KOPT-K1 (cell line): Measurements from ENCODE around the gene CRYL1.

Source experiments
- H3K27ac ChIP-seq: fragments of 200-600 bp; sonication (generic); 2 replicates; pipeline ENCODE4 v1.5.1; 2016; ENCODE audit warnings: antibody characterized with exemption, mild to moderate bottlenecking, low read depth, low read length; ENCODE audit not compliant: poor library complexity, severe bottlenecking
- H3K36me3 ChIP-seq: fragments of 200-600 bp; sonication (generic); 2 replicates; pipeline ENCODE4 v1.5.1; 2017; ENCODE audit warnings: antibody characterized with exemption, mild to moderate bottlenecking, low read length, moderate library complexity; ENCODE audit not compliant: insufficient read depth
- H3K9me3 ChIP-seq: fragments of 200-600 bp; sonication (generic); 2 replicates; pipeline ENCODE4 v1.5.1; 2017; ENCODE audit warnings: antibody characterized with exemption, low read length, mild to moderate bottlenecking; ENCODE audit not compliant: insufficient read depth, poor library complexity, severe bottlenecking

Gene CRYL1

DNA sequence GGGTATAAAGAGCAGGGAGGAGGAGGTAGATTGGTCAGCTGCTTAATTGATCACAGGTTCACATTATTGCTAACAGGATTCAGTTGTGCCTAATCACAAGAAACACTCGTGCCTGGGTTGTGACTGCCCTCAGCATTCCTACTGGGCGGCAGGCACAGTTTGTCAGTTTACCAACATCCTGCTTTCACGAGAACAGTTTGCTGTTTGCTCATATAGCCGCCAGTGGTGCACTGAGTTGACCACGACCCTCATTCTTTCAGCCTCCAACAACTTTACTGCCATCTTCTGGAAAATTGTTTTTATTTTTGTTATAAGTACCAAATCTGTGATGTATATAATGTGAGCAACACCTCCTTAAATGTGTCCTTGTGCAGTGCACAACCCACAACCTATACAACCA lies 25.1 kb upstream of the CRYL1 start:
- no peaks in the 10 kb centered on the region for H3K36me3 ChIP-seq
- no peaks in the 10 kb centered on the region for H3K9me3 ChIP-seq
- H3K27ac ChIP-seq: no peak overlapping the region

DNA sequence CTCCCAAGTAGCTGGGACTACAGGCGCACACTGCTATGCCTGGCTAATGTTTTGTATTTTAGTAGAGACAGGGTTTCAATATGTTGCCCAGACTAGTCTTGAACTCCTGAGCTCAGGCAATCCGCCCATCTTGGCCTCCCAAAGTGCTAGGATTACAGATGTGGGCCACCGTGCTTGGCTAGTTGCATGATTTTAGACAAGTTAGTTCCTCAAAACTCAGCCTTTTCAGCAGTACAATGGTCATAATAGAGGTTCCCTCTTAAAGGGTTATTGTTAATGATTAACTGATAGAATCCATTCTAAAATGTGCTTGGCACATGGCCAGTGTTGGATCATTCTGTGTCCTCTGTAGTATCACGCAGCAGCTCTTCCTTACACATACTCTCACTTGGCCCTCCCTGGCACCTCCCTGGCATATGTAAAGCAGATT lies 21.8 kb upstream of the CRYL1 start:
- Histone ChIP-seq H3K27ac (no peak overlapping the region), H3K36me3 (no peaks in the 10 kb centered on the region), H3K9me3 (no peaks in the 10 kb centered on the region)

DNA sequence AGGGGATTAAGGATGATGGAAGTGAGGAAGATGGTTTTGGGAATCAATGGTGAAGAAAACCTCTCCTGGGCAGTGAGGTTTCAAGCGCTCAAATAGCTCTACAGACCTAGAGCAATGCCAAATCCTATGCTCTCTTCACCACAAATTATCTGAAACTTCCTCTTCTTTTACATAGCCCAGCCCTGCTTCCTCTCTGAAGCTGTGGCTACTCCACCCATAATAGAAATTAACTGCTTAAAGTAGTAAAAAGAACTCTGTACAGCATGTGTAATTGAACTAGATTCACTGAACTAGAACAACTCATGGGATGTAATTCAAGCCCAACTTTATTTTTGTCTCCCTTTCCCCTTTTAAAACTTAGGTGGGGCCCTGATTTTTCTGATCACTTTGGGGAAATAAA lies 20.9 kb upstream of the CRYL1 start:
- Histone ChIP-seq H3K27ac (no peak overlapping the region), H3K9me3 (no peaks in the 10 kb centered on the region), H3K36me3 (no peaks in the 10 kb centered on the region)

DNA sequence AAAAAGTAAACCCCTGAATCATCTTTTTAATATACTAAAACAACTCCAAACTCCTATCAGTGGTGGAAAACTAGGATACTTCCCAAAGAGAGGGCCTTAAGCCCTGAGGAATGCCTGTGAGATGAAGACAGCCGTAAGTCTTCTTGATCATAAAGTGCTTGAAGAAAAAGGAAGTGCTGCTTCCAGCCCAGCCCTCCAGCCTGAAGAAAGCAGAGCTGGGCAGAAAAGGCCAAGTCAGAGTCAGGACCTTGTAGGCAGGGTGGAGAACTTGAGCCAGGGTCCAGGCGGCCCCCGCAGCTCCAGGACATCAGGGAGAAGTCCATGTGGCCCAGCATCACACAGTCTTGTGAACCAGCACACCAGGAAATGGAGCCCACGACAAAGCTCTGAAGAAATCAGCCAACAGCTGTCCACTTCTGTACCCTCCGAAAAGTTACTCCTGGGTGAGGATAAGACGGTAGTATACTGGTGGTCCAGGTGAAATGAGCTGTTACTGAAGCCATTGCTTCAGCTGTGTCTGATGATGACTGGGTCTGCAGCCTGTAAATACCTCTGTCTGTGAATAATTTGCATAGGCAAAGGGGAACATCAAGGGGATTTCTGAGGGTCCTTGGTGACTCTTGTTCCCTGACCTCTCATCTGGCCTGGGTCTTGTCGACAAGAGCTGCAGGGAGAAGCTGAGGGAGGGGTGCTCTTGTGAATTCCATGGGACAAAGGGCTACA lies 18.7 kb upstream of the CRYL1 start:
- H3K36me3 ChIP-seq: no peaks in the 10 kb centered on the region
- H3K9me3 ChIP-seq: no peaks in the 10 kb centered on the region
- no peak overlapping the region for H3K27ac ChIP-seq

DNA sequence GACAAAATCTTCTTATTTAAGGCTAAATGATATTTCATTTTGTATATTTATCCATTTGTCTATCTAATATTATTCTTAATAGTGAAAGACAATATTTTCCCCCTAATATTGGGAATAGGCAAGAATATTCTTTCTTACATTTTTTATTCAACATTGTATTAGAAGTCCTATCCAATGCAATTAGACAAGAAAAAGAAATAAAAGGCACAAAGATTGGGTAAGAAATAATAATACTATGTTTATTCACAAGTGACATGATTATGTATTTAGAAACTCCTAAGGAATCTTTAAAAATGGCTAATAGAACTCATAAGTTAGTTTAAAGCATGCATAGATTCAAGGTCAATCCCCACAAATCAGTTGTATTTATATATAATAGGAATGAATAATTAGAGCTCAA lies 11.3 kb upstream of the CRYL1 start:
- H3K27ac ChIP-seq: no peak overlapping the region
- H3K9me3 ChIP-seq: peaks cover 20% of the 10 kb centered on the region
- no peaks in the 10 kb centered on the region for H3K36me3 ChIP-seq

DNA sequence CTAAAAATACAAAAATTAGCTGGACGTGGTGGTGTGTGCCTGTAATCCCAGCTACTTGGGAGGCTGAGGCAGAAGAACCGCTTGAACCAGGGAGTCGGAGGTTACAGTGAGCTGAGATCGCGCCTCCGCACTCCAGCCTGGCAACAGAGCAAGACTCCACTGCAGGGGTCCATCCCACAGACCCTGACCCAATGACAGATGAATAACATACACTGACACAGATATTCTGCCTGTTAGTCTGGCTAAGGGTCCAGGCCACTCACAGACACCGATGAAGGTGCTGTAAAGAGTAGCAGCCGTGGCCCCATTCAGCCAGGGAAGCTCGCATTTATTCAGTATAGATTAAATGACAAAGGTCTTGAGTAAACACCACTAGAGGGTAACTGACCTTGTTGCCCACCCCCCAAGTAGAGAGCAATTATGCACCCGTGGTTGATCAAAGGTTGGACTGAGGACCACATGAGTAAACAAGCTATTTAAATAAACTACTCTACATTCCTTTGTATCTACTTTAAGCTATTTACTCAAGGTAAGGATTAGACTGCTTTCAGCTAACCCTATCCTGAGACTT lies 8.5 kb upstream of the CRYL1 start:
- no peak overlapping the region for H3K27ac ChIP-seq
- peaks cover 28% of the 10 kb centered on the region for H3K9me3 ChIP-seq
- no peaks in the 10 kb centered on the region for H3K36me3 ChIP-seq

DNA sequence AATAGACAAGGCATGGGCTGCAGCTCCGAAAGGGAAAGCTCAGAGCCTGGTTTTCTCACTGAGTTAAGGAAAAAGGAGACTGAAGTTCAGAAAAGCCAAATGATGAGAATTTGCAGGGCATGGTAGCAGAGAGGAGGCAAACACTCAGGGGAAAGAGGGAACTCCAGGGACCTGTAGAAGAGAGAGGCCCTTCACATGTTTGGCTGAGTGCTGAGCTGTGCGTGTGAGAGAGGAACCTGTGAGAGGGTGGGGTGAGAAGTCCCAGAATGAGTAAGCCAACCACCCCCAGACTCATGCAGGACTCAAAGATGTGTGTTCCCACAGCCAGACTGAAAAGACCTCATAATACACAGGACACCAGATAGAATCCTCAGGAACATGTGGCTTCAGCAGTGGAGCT lies 2.8 kb upstream of the CRYL1 start:
- Histone ChIP-seq H3K27ac (no peak overlapping the region), H3K36me3 (no peaks in the 10 kb centered on the region)

DNA sequence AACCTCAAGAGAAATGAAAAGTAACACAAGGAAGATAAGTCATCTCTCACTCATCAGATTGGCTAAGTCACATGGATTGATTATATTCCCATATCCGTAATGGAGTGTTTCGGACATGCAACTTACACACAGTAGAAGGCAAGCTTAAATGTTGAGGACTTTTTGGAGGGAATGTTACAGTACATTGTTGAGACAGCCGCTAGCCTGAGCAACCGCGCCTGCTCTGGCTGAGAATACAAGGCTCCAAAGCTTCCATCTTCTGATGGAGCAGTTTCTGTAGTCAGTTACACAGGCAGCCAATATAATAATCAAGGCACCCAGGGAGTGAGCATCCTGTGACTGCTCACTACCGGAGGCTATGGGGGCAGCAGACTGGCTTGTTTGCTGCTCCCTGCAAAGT lies 1.0 kb upstream of the CRYL1 start:
- Histone ChIP-seq H3K27ac (peak overlapping the region; percentile 50), H3K9me3 (peaks cover 7% of the 10 kb centered on the region)

More for the DNA sequence above, 2.8 kb upstream of the CRYL1 start:
- H3K9me3 ChIP-seq: peaks cover 7% of the 10 kb centered on the region

DNA sequence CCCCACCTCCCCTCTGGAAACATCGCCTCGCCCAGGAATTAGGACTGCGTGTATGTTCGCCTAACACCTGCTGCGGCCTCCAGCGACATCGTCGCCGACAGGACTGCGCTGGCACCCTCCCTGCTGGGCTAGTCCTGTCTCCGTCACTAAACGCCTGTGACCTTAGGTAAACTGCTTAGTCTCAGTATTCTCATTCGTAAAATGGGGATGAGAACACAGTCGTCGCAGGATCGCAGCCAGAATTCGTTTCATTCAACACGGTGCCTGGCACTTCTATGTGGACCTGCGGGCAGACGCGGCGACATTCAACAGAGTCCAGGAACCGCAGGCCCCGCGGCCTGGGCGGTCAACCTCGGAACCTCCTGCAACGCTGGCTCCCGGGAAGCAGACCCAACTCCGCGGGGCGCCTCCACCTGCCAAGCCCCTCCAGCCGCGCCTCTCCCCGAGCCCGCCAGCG lies 485 bp downstream of the CRYL1 start:
- Histone ChIP-seq H3K9me3 (no peaks in the 10 kb centered on the region), H3K27ac (peak overlapping the region; percentile 50), H3K36me3 (no peaks in the 10 kb centered on the region)

More for the DNA sequence above, 1.0 kb upstream of the CRYL1 start:
- H3K36me3 ChIP-seq: no peaks in the 10 kb centered on the region

DNA sequence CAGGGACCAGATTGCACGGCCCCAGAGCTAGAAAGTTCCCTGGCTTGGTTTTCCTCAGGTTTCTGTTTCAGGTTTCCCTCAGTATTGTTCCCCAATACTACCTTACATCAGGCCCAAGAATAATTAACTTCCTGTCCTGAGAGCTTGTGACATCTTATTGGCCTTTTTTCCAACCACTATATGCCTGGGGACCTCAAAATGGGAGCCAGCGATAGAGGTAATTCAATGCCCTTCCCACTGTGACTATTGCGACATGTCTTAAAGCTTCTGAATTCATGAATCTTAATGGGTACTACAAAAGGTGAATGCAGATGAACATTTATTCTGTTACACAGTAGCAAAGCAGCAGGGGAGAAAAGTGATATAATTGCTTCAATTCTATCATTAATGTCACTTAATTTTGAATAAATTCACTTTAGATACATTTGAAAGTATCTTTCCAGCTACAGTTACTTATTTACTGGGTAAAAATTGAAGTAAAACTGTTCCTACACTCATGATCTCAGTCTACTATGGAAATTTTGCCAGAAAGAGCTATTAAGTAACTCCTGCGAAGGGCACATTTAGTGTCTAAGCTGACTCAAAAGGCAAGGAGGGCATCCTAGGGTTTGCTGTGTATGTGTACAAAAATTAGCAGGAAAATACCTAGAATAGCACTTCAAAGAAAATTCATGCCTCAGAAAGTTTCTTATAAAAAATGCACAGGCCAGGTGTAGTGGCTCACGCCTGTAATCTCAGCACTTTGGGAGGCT lies 4.1 kb downstream of the CRYL1 start:
- Histone ChIP-seq H3K9me3 (no peaks in the 10 kb centered on the region), H3K27ac (no peak overlapping the region), H3K36me3 (no peaks in the 10 kb centered on the region)

DNA sequence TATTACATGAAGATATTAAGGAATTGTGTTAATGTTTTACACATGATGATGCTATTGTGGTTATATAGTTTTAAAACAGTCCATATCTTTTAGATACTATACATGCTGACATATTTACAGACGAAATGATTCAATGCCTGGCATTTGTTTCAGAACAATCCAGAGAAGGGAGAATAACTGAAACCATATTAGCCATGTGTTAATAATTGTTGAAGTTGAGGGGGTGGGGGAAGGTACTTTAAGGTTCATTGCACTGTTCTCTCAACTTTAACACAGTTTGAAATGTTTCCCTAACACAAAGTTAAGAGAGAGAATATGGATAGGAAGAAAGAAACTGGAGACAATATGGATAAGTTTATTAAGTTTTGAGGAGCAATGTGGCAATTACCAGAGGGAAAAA lies 5.8 kb downstream of the CRYL1 start:
- H3K27ac ChIP-seq: no peak overlapping the region
- no peaks in the 10 kb centered on the region for H3K36me3 ChIP-seq
- H3K9me3 ChIP-seq: no peaks in the 10 kb centered on the region

DNA sequence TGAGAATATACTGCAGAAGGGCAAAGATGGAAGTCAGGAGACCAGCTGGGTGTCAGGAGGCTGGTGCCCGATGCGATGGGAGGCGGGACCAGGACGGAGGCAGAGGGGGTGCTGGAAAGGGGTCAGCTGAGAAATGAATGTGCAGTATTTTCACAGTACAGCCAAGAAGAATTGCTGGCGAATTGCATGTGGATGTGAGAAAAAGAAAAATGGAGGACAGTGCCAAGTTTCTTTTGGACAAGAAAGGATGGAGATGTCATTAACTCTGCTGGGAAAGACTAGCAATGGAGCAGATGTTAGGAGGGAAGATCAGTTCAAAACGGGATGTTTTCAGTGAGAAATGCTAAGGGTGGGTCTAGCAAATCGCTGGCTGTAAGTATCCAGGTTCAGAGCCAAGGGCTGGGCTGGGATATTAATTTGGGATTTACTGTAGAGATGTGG lies 7.0 kb downstream of the CRYL1 start:
- H3K36me3 ChIP-seq: no peaks in the 10 kb centered on the region
- no peaks in the 10 kb centered on the region for H3K9me3 ChIP-seq
- H3K27ac ChIP-seq: no peak overlapping the region

DNA sequence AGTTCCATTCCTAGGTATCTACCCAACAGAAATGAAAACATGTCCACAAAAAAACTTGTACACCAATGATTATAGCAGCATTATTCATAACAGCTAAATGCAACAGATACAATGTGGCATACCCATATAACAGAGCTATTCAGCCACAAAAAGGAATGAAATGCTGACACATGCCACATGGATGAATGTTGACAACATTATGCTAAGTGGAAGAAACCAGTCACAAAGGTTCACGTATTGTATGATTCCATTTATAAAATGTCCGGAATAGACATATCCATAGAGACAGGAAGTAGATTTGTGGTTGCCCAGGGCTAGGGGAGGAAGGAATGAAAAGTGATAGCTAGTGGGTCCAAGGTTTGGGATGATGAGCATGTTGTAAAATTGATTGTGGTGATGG lies 10.8 kb downstream of the CRYL1 start:
- Histone ChIP-seq H3K9me3 (no peaks in the 10 kb centered on the region), H3K36me3 (no peaks in the 10 kb centered on the region), H3K27ac (no peak overlapping the region)

DNA sequence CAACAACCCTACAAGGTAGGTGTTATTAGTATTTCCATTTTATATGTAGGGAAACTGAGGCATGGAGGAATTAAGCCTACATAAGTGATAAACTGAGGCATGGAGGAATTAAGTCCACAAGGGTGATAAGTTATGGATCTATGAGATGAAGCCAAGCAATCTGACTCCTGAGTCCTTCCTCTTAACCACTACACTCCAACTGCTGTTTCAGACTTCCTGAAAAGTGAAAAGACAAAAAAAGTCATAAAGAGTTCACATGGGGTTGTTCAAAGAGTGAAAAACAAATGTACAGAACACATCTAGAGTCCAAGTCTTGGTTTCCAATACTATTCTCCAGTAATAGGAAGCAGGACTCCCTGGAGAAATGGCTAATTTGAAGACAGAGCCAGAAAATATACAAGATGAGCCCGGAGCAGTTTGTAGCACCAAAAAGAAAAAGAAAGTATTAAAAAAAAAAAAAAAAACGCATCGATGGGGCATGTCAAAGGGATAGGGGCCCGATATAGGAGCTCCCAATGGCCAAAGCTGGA lies 12.1 kb downstream of the CRYL1 start:
- Histone ChIP-seq H3K36me3 (no peaks in the 10 kb centered on the region), H3K9me3 (no peaks in the 10 kb centered on the region), H3K27ac (no peak overlapping the region)

DNA sequence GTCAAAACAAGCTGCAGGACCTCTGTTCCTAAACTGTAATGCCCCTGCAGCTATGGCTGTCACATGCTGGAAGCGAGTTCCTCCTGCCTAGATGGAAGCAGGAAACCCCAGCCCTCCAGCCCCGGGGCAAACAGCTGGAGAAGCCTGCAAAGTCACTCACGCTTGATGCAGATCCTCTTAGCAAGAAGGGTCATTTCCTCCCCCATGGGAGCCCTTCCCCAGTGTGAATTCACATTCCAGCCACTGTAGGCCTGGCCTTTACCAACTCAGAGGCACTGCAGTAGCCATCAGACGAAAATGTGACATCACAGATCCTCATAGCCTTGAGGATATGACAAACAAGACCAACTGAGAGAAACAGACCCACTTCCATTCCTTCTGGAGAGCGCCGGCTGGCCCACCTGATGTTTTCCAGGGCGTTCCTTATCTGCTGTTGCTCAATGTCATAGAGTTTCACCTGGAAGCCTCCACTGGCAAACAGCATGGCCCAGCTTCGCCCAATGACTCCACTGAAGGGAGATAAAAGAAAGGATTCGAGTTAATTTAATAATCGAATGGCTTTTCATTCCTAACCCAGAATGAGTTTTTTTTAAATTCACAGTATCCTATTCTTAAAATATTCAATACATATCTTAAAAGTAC lies 13.5 kb downstream of the CRYL1 start:
- H3K36me3 ChIP-seq: no peaks in the 10 kb centered on the region
- H3K27ac ChIP-seq: no peak overlapping the region
- no peaks in the 10 kb centered on the region for H3K9me3 ChIP-seq
